Activated T-helper 1 cell treated with anti-CD3 and anti-CD28 coated beads, Interleukin-12 subunit alpha, Interleukin-12 subunit beta, Interleukin-2, Interleukin-4 antibody, amounts not matched to agents 30 ng/mL and 10 ng/mL and 1 ng/mL, durations not matched to agents 14 hours and 24 hours and 36 hours (primary cell): ENCODE results near the gene PDE4D. TPM values are rescaled to one million over a fixed set of nuclear protein-coding genes. Genes with fewer than 3 reads are reported as not detected.
"Not testable (repeated sequence)": the region's sequence is repeated elsewhere in the genome, so short reads cannot be mapped to it uniquely, and the experiment has no call there.

Experiments used
- DNase-seq: peaks from one replicate; pipeline ENCODE4 v3.0.0; 2021; ENCODE audit warnings: low spot score
- H3K27ac Mint-ChIP-seq: one replicate; pipeline ENCODE4 v1.8.0; 2021; ENCODE audit warnings: mild to moderate bottlenecking, mixed read lengths
- H3K27me3 Mint-ChIP-seq: one replicate; pipeline ENCODE4 v1.8.0; 2022; ENCODE audit warnings: mild to moderate bottlenecking, moderate library complexity, mixed read lengths; ENCODE audit not compliant: insufficient read depth
- H3K36me3 Mint-ChIP-seq: one replicate; pipeline ENCODE4 v1.8.0; 2021; ENCODE audit warnings: low read depth, mixed read lengths
- H3K4me1 Mint-ChIP-seq: one replicate; pipeline ENCODE4 v1.8.0; 2021; ENCODE audit warnings: low read depth, mixed read lengths
- H3K4me3 Mint-ChIP-seq: one replicate; pipeline ENCODE4 v1.8.0; 2021; ENCODE audit warnings: mild to moderate bottlenecking, moderate library complexity, mixed read lengths
- H3K9me3 Mint-ChIP-seq: one replicate; pipeline ENCODE4 v1.8.0; 2021; ENCODE audit warnings: mixed read lengths
- intact Hi-C: fragments of 100-400 bp; cut with micrococcal nuclease; formaldehyde crosslinking; loops from one replicate; pipeline ENCODE4 v1.15.1; 2024
- total RNA-seq: library from RNA; stranded (reverse); gene quantifications from 2 replicates; pipeline ENCODE4 v1.2.3, GENCODE V29; 2022

The PDE4D gene
- total RNA-seq, 1 donor from 2014 or later: 50.6 TPM

DNA sequence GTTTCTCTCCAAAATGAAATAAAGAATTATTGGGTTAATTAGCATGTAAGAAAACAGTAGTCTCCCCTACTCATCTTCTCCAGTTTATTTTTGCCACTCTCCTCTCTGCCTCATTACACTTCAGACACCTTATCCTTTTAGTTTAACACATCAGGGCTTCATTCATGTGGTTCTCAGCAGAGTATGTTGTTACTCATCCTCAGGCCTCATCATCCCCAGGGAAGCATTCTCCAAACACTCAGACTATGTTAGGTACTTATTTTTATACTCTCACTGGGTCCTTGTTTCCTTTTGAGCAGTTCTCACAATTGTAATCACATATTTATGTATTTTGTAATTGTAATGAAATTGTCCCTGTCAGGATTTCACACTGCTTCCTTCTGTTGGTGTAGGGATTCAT, 470.5 kb downstream of the PDE4D start:
- no peaks in the 10 kb centered on the region for H3K4me1 Mint-ChIP-seq
- DNase-seq: no peak
- intact Hi-C loops: no loop called here
- no peak overlapping the region for H3K4me3 Mint-ChIP-seq
- no peaks in the 10 kb centered on the region for H3K36me3 Mint-ChIP-seq
- peaks cover 3% of the 10 kb centered on the region for H3K27me3 Mint-ChIP-seq
- H3K9me3 Mint-ChIP-seq: no peaks in the 10 kb centered on the region
- H3K27ac Mint-ChIP-seq: no peak overlapping the region

DNA sequence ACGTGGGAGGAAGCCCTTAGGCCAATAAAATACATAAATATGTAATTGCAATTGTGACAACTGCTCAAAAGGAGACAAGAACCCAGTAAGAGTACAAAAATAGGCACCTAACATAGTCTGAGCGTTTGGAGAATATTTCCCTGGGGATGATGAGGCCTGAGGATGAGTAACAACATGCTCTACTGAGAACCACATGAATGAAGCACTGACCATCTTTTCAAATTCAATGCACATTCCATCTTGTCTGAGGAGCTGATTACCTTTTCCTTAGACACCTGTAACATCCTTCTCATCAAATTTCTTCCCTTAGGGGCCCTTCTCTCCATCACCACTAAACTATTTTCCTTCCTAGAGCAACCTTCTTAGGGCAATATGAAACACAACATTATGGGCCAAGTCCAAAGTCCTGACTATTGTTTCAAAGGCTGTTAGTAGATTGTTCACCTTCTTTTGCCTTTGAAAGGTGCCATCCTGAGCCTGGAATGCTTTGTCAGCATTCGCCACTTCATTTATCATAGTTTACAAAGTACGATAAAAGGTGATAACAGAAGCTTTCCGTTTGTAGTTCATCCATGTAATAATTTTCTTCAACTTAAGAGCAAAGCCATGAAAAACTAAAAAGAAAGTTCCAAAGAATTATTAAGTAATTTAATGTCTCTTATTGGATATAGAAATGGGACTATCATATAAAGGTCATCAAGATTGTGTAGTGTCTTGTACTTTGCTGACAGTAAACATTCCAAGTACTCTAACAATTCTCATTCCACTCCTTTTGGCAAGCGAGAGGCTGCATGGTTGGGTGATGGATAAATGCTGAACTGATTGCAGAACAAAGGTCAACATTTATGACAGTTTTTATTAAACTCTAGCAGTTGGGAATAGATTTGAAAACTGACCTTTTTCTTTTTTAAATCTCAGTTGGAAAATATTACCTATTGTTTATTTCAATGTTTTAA, 471.3 kb downstream of the PDE4D start:
- intact Hi-C loops: no loop called here
- DNase-seq: no peak

DNA sequence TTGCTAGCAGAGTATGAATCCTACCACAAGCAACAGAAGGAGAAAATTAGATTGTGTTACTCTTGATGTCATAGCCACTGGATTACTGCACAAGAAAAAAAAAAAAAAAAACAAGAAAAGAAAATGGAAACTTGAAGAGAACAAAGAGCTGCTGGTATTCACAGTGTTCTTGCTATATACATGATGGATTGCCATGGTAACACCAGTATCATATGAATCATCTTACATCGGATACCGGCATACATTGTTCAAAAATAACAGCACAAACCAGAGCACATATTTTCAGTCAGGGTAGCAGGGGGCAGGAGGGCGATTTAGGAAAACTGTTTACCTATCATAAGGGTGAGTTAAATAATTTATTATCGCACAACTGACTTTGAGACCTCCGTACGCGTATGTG, 472.9 kb downstream of the PDE4D start:
- H3K27ac Mint-ChIP-seq: no peak overlapping the region
- no peaks in the 10 kb centered on the region for H3K4me1 Mint-ChIP-seq
- H3K4me3 Mint-ChIP-seq: no peak overlapping the region
- H3K27me3 Mint-ChIP-seq: peaks cover 3% of the 10 kb centered on the region
- no peaks in the 10 kb centered on the region for H3K9me3 Mint-ChIP-seq
- H3K36me3 Mint-ChIP-seq: no peaks in the 10 kb centered on the region
- no peak for DNase-seq
- intact Hi-C loops: no loop called here

More for the DNA sequence above, 471.3 kb downstream of the PDE4D start:
- Mint-ChIP-seq H3K4me3 (no peak overlapping the region), H3K4me1 (no peaks in the 10 kb centered on the region), H3K27me3 (peaks cover 3% of the 10 kb centered on the region), H3K27ac (no peak overlapping the region), H3K36me3 (no peaks in the 10 kb centered on the region), H3K9me3 (no peaks in the 10 kb centered on the region)

DNA sequence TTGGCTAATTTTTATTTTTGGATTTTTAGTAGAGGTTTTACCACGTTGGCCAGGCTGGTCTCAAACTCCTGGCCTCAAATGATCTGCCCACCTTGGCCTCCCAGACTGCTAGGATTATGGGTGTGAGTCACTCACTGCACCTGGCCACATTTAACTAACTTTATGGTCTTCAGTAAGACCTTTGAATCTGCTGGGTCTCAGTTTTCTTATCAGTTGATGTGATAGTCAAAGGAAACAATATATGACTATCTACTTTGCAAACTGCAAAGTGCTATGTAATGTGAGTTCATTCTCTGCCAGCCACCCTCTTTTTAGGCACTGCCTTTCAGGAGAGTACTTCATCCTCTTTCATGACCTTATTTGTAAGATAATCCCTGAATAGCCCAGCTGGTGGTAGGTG, 474.7 kb downstream of the PDE4D start:
- DNase-seq: no peak
- Mint-ChIP-seq H3K27me3 (peaks cover 3% of the 10 kb centered on the region), H3K36me3 (no peaks in the 10 kb centered on the region), H3K9me3 (no peaks in the 10 kb centered on the region), H3K27ac (no peak overlapping the region), H3K4me3 (no peak overlapping the region), H3K4me1 (no peaks in the 10 kb centered on the region)
- intact Hi-C loops: no loop called here

DNA sequence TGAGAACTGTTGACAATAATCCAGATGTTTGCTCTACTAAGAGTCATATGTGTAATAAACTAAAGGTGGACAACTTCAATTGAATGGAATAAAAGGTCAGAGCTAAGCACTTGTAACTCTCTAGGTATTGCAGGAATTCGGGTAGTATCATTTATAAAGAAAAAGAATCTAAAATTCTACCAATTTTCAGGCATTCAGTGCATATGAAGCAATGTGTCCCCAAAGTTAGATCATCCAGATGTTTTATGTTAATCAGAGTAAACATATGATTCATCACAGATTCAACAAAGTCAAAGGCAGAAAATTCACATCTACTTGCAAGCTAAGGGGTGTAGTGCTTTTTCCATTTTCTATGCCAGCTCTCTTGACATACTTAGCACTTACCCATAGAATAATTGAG, 477.1 kb downstream of the PDE4D start:
- no peak for DNase-seq
- H3K4me3 Mint-ChIP-seq: no peak overlapping the region

DNA sequence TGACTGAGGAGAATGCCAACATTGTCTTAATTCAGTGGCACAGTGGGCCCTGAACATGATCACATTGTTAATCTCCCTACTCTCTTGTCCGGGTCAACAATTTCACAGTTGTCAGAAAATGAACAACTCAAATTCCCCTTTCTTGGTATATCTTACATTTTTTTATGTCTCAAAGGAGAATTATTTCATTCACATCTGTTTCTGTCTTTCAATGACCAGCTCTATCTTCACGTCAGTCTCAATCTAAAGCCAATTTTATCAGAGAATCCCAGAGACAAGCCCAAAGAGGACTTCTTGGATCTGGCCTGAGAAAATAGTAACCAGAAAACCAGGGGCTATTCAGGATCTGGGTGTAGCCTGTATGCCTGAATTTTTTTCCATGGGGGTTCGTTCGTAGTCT, 477.5 kb downstream of the PDE4D start:
- no peak overlapping the region for H3K4me3 Mint-ChIP-seq
- no peaks in the 10 kb centered on the region for H3K4me1 Mint-ChIP-seq
- no peak overlapping the region for H3K27ac Mint-ChIP-seq
- intact Hi-C loops: no loop called here
- no peak for DNase-seq
- no peaks in the 10 kb centered on the region for H3K36me3 Mint-ChIP-seq
- H3K27me3 Mint-ChIP-seq: no peaks in the 10 kb centered on the region
- H3K9me3 Mint-ChIP-seq: no peaks in the 10 kb centered on the region

More for the DNA sequence above, 477.1 kb downstream of the PDE4D start:
- Mint-ChIP-seq H3K27me3 (peaks cover 2% of the 10 kb centered on the region), H3K36me3 (no peaks in the 10 kb centered on the region), H3K27ac (no peak overlapping the region), H3K9me3 (no peaks in the 10 kb centered on the region), H3K4me1 (no peaks in the 10 kb centered on the region)
- intact Hi-C loops: no loop called here

DNA sequence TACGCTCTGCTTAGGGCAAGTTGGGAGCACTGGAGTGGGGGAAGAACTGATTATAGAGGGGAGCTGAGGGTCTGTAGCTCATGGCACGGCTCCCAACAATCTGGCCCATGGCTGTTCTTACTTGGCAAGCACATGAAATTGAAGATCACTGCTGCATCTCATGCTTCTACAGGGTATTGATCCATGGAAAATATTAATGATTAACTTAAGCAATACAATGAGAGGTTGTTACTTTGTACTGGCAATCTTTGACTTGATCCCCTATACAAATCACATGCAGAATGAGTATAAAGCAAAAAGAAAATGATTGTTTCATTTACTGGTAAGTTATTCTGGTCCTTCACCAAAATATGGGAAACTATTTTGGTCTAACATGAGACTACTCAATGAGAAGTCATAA, 481.1 kb downstream of the PDE4D start:
- Mint-ChIP-seq H3K36me3 (no peaks in the 10 kb centered on the region), H3K4me1 (no peaks in the 10 kb centered on the region), H3K27ac (no peak overlapping the region), H3K4me3 (no peak overlapping the region), H3K9me3 (peaks cover 2% of the 10 kb centered on the region), H3K27me3 (no peaks in the 10 kb centered on the region)
- intact Hi-C loops: no loop called here
- no peak for DNase-seq

DNA sequence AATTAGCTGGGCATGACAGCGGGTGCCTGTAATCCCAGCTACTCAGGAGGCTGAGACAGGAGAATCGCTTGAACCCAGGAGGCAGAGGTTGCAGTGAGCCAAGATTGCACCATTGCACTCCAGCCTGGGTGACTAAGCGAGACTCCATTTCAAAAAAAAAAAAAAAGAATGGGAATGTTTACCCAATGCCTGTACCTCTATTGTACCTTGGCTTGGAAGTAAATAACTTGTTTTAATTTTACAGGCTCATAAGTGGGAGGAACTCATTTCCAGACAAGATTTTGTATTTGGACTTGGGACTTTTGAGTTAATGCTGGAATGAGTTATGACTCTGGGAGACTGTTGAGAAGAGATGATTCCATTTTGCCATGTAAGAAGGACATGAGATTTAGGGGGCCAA, 484.5 kb downstream of the PDE4D start:
- intact Hi-C loops, H3K4me1 Mint-ChIP-seq, H3K27ac Mint-ChIP-seq, H3K36me3 Mint-ChIP-seq, H3K27me3 Mint-ChIP-seq, H3K9me3 Mint-ChIP-seq, DNase-seq, H3K4me3 Mint-ChIP-seq: not testable (repeated sequence)

DNA sequence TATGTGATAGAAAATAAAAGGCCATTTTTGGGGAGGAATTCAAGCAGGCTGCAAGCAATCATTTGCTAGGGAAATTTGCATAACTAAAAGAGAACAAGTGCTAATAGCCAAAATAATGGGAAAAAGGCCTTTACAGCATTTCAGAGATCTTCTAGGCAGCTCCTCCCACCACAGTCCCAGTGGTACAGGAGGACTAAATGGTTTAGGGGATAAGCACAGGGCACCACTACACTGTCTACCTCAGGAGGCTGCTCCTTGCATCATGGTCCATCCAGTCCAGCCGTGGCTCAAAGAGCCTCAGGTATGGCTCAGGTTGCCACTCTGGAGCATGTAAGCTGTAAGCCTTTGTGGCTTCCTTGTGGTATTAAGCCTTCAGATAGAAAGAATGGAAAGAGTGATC, 485.6 kb downstream of the PDE4D start:
- no peaks in the 10 kb centered on the region for H3K4me1 Mint-ChIP-seq
- H3K27me3 Mint-ChIP-seq: peaks cover 3% of the 10 kb centered on the region
- H3K36me3 Mint-ChIP-seq: no peaks in the 10 kb centered on the region
- H3K27ac Mint-ChIP-seq: no peak overlapping the region
- intact Hi-C loops: no loop called here
- DNase-seq: no peak
- H3K4me3 Mint-ChIP-seq: no peak overlapping the region
- H3K9me3 Mint-ChIP-seq: peaks cover 2% of the 10 kb centered on the region

DNA sequence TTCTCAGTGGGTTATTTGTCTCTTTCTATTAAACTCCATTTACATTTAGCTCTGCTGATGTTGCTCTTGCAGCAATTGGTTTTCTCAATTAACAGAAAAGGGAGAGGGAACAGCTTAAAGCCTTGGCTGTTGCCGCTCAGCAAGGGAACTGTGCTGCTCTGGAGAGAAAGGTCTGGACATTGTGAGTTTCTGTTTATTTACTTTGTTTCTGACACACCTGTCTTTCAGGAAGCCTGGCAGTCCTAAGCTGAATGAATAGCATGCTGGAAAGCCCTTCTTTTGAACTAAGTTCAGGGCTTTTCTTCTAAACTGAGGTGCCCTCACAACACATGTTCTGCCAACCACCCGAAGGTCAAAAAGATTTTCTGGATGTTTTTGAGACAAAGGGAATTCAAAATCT, 491.9 kb downstream of the PDE4D start:
- intact Hi-C loops: no loop called here
- H3K27me3 Mint-ChIP-seq: peaks cover 6% of the 10 kb centered on the region
- no peak for DNase-seq
- no peak overlapping the region for H3K27ac Mint-ChIP-seq
- H3K4me3 Mint-ChIP-seq: no peak overlapping the region
- H3K4me1 Mint-ChIP-seq: no peaks in the 10 kb centered on the region
- H3K36me3 Mint-ChIP-seq: no peaks in the 10 kb centered on the region
- H3K9me3 Mint-ChIP-seq: no peaks in the 10 kb centered on the region

DNA sequence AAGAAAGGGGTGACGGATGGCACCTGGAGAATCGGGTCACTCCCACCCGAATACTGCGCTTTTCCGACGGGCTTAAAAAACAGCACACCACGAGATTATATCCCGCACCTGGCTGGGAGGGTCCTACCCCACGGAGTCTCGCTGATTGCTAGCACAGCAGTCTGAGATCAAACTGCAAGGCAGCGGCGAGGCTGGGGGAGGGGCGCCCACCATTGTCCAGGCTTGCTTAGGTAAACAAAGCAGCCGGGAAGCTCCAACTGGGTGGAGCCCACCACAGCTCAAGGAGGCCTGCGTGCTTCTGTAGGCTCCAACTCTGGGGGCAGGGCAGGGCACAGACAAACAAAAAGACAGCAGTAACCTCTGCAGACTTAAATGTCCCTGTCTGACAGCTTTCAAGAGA, 498.6 kb downstream of the PDE4D start:
- intact Hi-C loops, H3K36me3 Mint-ChIP-seq, H3K4me3 Mint-ChIP-seq, H3K27me3 Mint-ChIP-seq, H3K27ac Mint-ChIP-seq, H3K4me1 Mint-ChIP-seq, H3K9me3 Mint-ChIP-seq, DNase-seq: not testable (repeated sequence)

DNA sequence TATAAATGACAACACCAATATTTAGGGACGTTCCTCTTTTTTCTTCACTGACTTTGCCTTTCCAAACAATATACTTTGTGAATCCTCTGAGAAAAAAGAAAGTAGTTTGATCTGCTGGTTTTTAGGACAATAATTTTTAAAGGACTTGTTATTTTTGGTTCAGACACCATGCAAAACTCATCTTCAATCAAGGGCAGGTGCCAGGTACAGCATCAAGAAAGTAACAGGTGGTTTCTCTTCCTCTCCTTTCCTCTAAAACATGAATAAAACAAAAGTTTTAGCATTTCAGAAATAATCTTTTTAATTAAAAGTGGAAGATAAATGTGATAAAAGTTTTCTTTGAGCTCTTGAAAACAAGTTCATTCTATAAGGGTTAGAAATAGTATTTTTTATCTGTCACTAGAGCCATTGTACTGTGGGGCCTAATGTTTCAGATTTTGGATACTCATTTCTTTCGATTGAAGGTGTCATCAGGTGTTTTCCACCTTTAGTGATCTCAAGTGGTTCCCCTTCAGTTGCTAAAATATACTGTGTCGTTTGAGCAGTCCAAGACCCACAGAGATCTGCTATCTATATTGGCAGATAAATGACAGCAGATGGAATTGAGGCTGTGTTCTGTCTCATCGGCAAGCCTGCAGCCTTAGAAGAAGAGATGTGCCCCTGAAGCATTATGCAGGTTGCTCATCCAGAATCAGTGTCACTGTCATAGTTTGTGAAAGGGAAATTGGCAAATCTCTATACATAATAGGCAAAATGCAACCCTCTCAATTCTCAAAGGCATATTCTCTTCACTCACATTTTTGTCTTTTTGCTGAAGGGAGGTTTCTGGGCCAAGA, 499.7 kb downstream of the PDE4D start:
- no peak for DNase-seq
- Mint-ChIP-seq H3K4me3 (no peak overlapping the region), H3K27me3 (peaks cover 9% of the 10 kb centered on the region), H3K36me3 (no peaks in the 10 kb centered on the region), H3K27ac (no peak overlapping the region), H3K4me1 (no peaks in the 10 kb centered on the region), H3K9me3 (no peaks in the 10 kb centered on the region)
- intact Hi-C loops: no loop called here

DNA sequence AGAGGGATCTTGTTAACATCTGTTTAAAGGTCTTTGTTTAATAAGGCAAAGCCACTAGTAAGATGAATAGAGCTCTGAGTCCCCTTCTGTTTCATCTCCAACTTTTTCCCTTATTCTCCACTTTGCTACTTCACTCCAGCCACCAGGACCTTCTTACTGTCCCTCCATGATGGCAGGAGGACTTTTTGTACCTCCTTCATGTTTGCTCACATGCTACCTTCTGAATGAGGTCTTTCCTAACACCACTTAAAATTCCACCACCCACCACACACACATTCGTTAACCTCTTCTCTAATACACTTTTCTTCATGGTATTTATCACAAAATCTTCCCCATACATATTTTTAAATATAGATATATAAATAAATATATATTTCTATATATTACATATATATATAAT, 501.9 kb downstream of the PDE4D start:
- no peaks in the 10 kb centered on the region for H3K4me1 Mint-ChIP-seq
- no peak overlapping the region for H3K27ac Mint-ChIP-seq
- H3K9me3 Mint-ChIP-seq: no peaks in the 10 kb centered on the region
- intact Hi-C loops: loop anchor here (2.0 kb wide), 1 partner anchor 105 kb away; no protein-coding TSS in a partner anchor
- H3K27me3 Mint-ChIP-seq: peaks cover 13% of the 10 kb centered on the region
- no peaks in the 10 kb centered on the region for H3K36me3 Mint-ChIP-seq
- no peak overlapping the region for H3K4me3 Mint-ChIP-seq
- DNase-seq: no peak
